ENCODE measurements around the gene PRDM16. TPM values are rescaled to one million over a fixed set of nuclear protein-coding genes. Genes with fewer than 3 reads are reported as not detected.

Gene PRDM16
- total RNA-seq, 1 experiment from 2014 or later: 0.17 TPM

- no peaks in the 10 kb centered on the region for H3K79me2 ChIP-seq (ENCODE audit: insufficient read depth, low read length)
- no peaks in the 10 kb centered on the region for H3K23me2 ChIP-seq (ENCODE audit: insufficient read length, low read depth, low read length, poor library complexity, severe bottlenecking)
- no peaks in the 10 kb centered on the region for H3K27me3 ChIP-seq (ENCODE audit: insufficient read depth, low read length)
- H3K9me3 Mint-ChIP-seq: peaks cover 30 to 35% of the 10 kb centered on the region in 2 experiments
- H4K20me1 ChIP-seq (ENCODE audit: control insufficient read depth, insufficient read depth, insufficient read length): no peaks in the 10 kb centered on the region
- no peak overlapping the region for H4K91ac ChIP-seq (ENCODE audit: insufficient read length, low read depth, low read length)
- no peak overlapping the region for H4K5ac ChIP-seq (ENCODE audit: insufficient read length, low read depth, low read length)
- TF ChIP-seq CTCF (conservative IDR thresholded peaks at IDR 0.05): no peak
- no peak overlapping the region for H3K27ac ChIP-seq (ENCODE audit: insufficient read length, low read depth, low read length)
- no peak overlapping the region for H2BK20ac ChIP-seq (ENCODE audit: low read depth, low read length, poor library complexity, severe bottlenecking)
- no CpG with 5 or more reads among the region's 12 CpGs for WGBS (ENCODE audit: extremely low coverage, insufficient read length, low lambda C conversion rate)
- H3K9ac ChIP-seq (ENCODE audit: extremely low read depth, insufficient read length, low read length): no peak overlapping the region
- H3K14ac ChIP-seq (ENCODE audit: insufficient read depth, low read length): no peak overlapping the region
- peaks cover 0 to 4% of the 10 kb centered on the region in 2 experiments; a peak in 1 of 4 replicates for H3K4me1 Mint-ChIP-seq
- H2AFZ ChIP-seq (ENCODE audit: low read length): no peak overlapping the region
- no peak overlapping the region for H2AK5ac ChIP-seq (ENCODE audit: insufficient read length, low read length)
- no peaks in the 10 kb centered on the region for H3K4me1 ChIP-seq (ENCODE audit: insufficient read depth, low read length)
- H3K27ac Mint-ChIP-seq: no peak overlapping the region
- no peak overlapping the region for H2BK120ac ChIP-seq (ENCODE audit: low read depth, low read length, poor library complexity, severe bottlenecking)
- no peak overlapping the region for H3K18ac ChIP-seq (ENCODE audit: insufficient read length, low read depth, low read length)
- no peaks in the 10 kb centered on the region for H3K79me1 ChIP-seq (ENCODE audit: insufficient read depth, low read depth, low read length, poor library complexity, severe bottlenecking)
- no peak overlapping the region for H3K56ac ChIP-seq (ENCODE audit: insufficient read length, low read depth, low read length)
- H2BK12ac ChIP-seq (ENCODE audit: insufficient read length, low read depth, low read length): no peak overlapping the region
- H3K27me3 Mint-ChIP-seq (ENCODE audit: low read depth): peaks cover 13% of the 10 kb centered on the region
- H3K36me3 Mint-ChIP-seq (ENCODE audit: insufficient read depth in 1 of 3, low read depth in 3 of 3): peaks cover 7 to 17% (median 8%) of the 10 kb centered on the region in 3 experiments
- H2BK5ac ChIP-seq (ENCODE audit: insufficient read length, low read length): no peak overlapping the region
- no peak overlapping the region for H2BK15ac ChIP-seq (ENCODE audit: low read depth, low read length)
- no peak overlapping the region for H3K4me3 Mint-ChIP-seq
- DNase-seq: no peak
- H4K8ac ChIP-seq (replicated peaks; ENCODE audit: insufficient read length, low read depth, low read length): no peak overlapping the region
- no peak overlapping the region for H3K4ac ChIP-seq (ENCODE audit: low read depth, low read length)
- H3T11ph ChIP-seq (ENCODE audit: low read length): no peak overlapping the region
- peaks cover 13% of the 10 kb centered on the region for H3K9me3 ChIP-seq (ENCODE audit: control insufficient read depth, low read depth, low read length)
- H3K23ac ChIP-seq (ENCODE audit: insufficient read length, low read depth, low read length): no peak overlapping the region
- H3K4me2 ChIP-seq (ENCODE audit: insufficient read depth, insufficient read length, low read length): no peak overlapping the region
These were observed 270.9 kb downstream of the PRDM16 start for GRCh38 chr1:3339856-3340255.

Data from H9 (cell line).